SK-N-SH (cell line): ENCODE measurements around the gene DLL4.

Source experiments
- CHD2 ChIP-seq: fragments of 150-350 bp; IDR thresholded peaks from 2 replicates; pipeline ENCODE4 v1.6.1; 2018; ENCODE audit warnings: low read length; ENCODE audit not compliant: partially characterized antibody
- CTCF ChIP-seq: fragments of 200-600 bp; sonication (generic); IDR thresholded peaks from 2 replicates; pipeline ENCODE4 v1.6.1; 2017; ENCODE audit warnings: antibody characterized with exemption, mild to moderate bottlenecking, moderate library complexity
- ELF1 ChIP-seq: IDR thresholded peaks from 2 replicates; pipeline ENCODE4 v1.4.0; 2012
- MEF2A ChIP-seq: IDR thresholded peaks from 2 replicates; pipeline ENCODE4 v1.4.0; 2012; ENCODE audit warnings: low read depth, borderline replicate concordance
- RFX5 ChIP-seq: IDR thresholded peaks from 2 replicates; pipeline ENCODE4 v1.6.1; 2012; ENCODE audit warnings: mild to moderate bottlenecking, improper control_type of control experiment, low read length
- TCF12 ChIP-seq: IDR thresholded peaks from 2 replicates; pipeline ENCODE4 v1.4.0; 2012

- TF ChIP-seq CTCF (no peak), MEF2A (no peak), ELF1 (no peak), TCF12 (no peak), RFX5 (no peak), CHD2 (no peak)
Measured at GRCh38 chr15:40958723-40959122, 29.6 kb downstream of the DLL4 start.
